A549 (cell line): Measurements from ENCODE around the gene DLL4. TPM values are rescaled to one million over a fixed set of nuclear protein-coding genes. Genes with fewer than 3 reads are reported as not detected.

Experiments
- ATAC-seq, 2 experiments: fragments of 200-7000 bp in 1 of 2; fragments of >200 bp in 1 of 2; cut with Nextera tagmentation in 1 of 2; cut with Tn5 transposase in 1 of 2; 3 replicates each; pipeline versions ENCODE4 v1.8.0 to v1.9.1; 2018 to 2020; ENCODE audit warnings: mild to moderate bottlenecking in 1 of 2, moderate library complexity in 1 of 2
- CTCF ChIA-PET: fragments of 300-600 bp; sonication (Branson Sonifier 250); formaldehyde crosslinking; extraction: SDS; loops from one replicate; lab custom pipeline; 2021; ENCODE audit warnings: antibody characterized with exemption, inconsistent platforms; lab: Yijun Ruan, JAX
- POLR2A ChIA-PET: fragments of 350-600 bp; formaldehyde crosslinking; extraction: SDS; loops from one replicate; lab custom pipeline; 2021; ENCODE audit warnings: antibody characterized with exemption, inconsistent platforms; lab: Yijun Ruan, JAX
- DNase-seq, 2 experiments: peaks; one replicate each; pipeline versions ENCODE4 v3.0.0 to v3.0.0-alpha.2; 2011 to 2016; ENCODE audit warnings: low read depth in 1 of 2, low spot score in 1 of 2
- FAIRE-seq: peaks from 2 replicates; lab custom pipeline; 2011; peaks lifted over from hg19 to GRCh38; lab: Jason Lieb, UNC
- H3K27ac ChIP-seq, 2 experiments: fragments of >200 bp; sonication (Bioruptor Twin); formaldehyde crosslinking; 3 replicates each; pipeline ENCODE4 v1.5.1; 2016 to 2017
- H3K4me1 ChIP-seq: fragments of >200 bp; sonication (Bioruptor Twin); formaldehyde crosslinking; 3 replicates; pipeline ENCODE4 v1.6.1; 2016
- H3K4me2 ChIP-seq: fragments of >200 bp; sonication (Bioruptor Twin); formaldehyde crosslinking; 3 replicates; pipeline ENCODE4 v1.6.1; 2016
- H3K4me3 ChIP-seq: fragments of >200 bp; sonication (Bioruptor Twin); formaldehyde crosslinking; 3 replicates; pipeline ENCODE4 v1.5.1; 2016
- H3K9me3 ChIP-seq: fragments of >200 bp; sonication (Bioruptor Twin); formaldehyde crosslinking; 3 replicates; pipeline ENCODE4 v1.6.1; 2016
- BHLHE40 ChIP-seq: IDR thresholded peaks from 2 replicates; pipeline ENCODE4 v1.6.1; 2012; ENCODE audit warnings: low read depth, low read length, inconsistent platforms
- CBX2 ChIP-seq: fragments of 200-600 bp; sonication (generic); IDR thresholded peaks from 2 replicates; pipeline ENCODE4 v1.6.1; 2016; ENCODE audit warnings: low read depth, mild to moderate bottlenecking, borderline replicate concordance
- CBX8 ChIP-seq: fragments of 200-600 bp; sonication (generic); IDR thresholded peaks from 2 replicates; pipeline ENCODE4 v1.6.1; 2016
- CEBPB ChIP-seq, 2 experiments: fragments of >200 bp in 1 of 2; sonication (Bioruptor Twin) in 1 of 2; formaldehyde crosslinking in 1 of 2; IDR thresholded peaks; 2 replicates each; pipeline ENCODE4 v1.6.1; 2012 to 2016
- CHD2 ChIP-seq: fragments of 150-350 bp; IDR thresholded peaks from 2 replicates; pipeline ENCODE4 v1.6.1; 2014; ENCODE audit warnings: low read length; ENCODE audit not compliant: partially characterized antibody
- CHD4 ChIP-seq: fragments of 200-600 bp; sonication (generic); IDR thresholded peaks from 2 replicates; pipeline ENCODE4 v1.6.1; 2016; ENCODE audit warnings: antibody characterized with exemption, mild to moderate bottlenecking, borderline replicate concordance
- EHF ChIP-seq: fragments of 250-450 bp; sonication (Bioruptor Pico); IDR thresholded peaks from 2 replicates; pipeline ENCODE4 v1.5.0; 2020; ENCODE audit warnings: mild to moderate bottlenecking
- EHMT2 ChIP-seq: fragments of 200-600 bp; sonication (generic); IDR thresholded peaks from 2 replicates; pipeline ENCODE4 v1.6.1; 2016; ENCODE audit warnings: antibody characterized with exemption, low read depth, mild to moderate bottlenecking, moderate library complexity
- ESRRA ChIP-seq: fragments of 150-350 bp; IDR thresholded peaks from 2 replicates; pipeline ENCODE4 v1.6.1; 2014; ENCODE audit warnings: mild to moderate bottlenecking, low read length, borderline replicate concordance
- FOSL2 ChIP-seq, 2 experiments: fragments of 450-650 bp in 1 of 2; fragments of >200 bp in 1 of 2; sonication (Bioruptor Twin) in 1 of 2; formaldehyde crosslinking; IDR thresholded peaks; 2 replicates each; pipeline versions ENCODE4 v1.5.0 to v1.6.1; 2016 to 2020; ENCODE audit warnings: mild to moderate bottlenecking in 1 of 2, moderate library complexity in 1 of 2
- HEYL ChIP-seq: fragments of 250-450 bp; sonication (Bioruptor Pico); IDR thresholded peaks from 2 replicates; pipeline ENCODE4 v1.8.0; 2021; ENCODE audit warnings: mild to moderate bottlenecking, moderate library complexity
- HOXA7 ChIP-seq: fragments of 250-450 bp; sonication (Bioruptor Pico); IDR thresholded peaks from 2 replicates; pipeline ENCODE4 v1.5.0; 2020; ENCODE audit warnings: mild to moderate bottlenecking, moderate library complexity
- JUN ChIP-seq, 2 experiments: fragments of >200 bp; sonication (Bioruptor Twin); formaldehyde crosslinking; IDR thresholded peaks; 2 replicates in 1 of 2; 3 replicates in 1 of 2; pipeline ENCODE4 v1.6.1; 2016 to 2017
- JUNB ChIP-seq: fragments of >200 bp; sonication (Bioruptor Twin); formaldehyde crosslinking; IDR thresholded peaks from 2 replicates; pipeline ENCODE4 v1.6.1; 2016
- KDM1A ChIP-seq: fragments of 200-600 bp; sonication (generic); IDR thresholded peaks from 2 replicates; pipeline ENCODE4 v1.6.1; 2016; ENCODE audit warnings: low read depth, mild to moderate bottlenecking
- PHF8 ChIP-seq: fragments of 200-600 bp; sonication (generic); IDR thresholded peaks from 2 replicates; pipeline ENCODE4 v1.6.1; 2016; ENCODE audit warnings: low read depth, mild to moderate bottlenecking, antibody characterized with exemption, moderate library complexity, borderline replicate concordance
- RARB ChIP-seq: fragments of 250-450 bp; sonication (Bioruptor Pico); IDR thresholded peaks from 2 replicates; pipeline ENCODE4 v1.8.0; 2021; ENCODE audit warnings: mild to moderate bottlenecking, moderate library complexity
- RFX5 ChIP-seq: fragments of 450-650 bp; IDR thresholded peaks from 2 replicates; pipeline ENCODE4 v1.7.1; 2014; ENCODE audit warnings: antibody characterized with exemption, mild to moderate bottlenecking, moderate library complexity
- RNF2 ChIP-seq: fragments of 200-600 bp; sonication (generic); IDR thresholded peaks from 2 replicates; pipeline ENCODE4 v1.6.1; 2016; ENCODE audit warnings: low read depth, mild to moderate bottlenecking, antibody characterized with exemption, moderate library complexity, borderline replicate concordance
- SMC3 ChIP-seq: fragments of >200 bp; sonication (Bioruptor Twin); formaldehyde crosslinking; IDR thresholded peaks from 3 replicates; pipeline ENCODE4 v1.6.1; 2018; ENCODE audit warnings: inconsistent platforms
- ZFP36 ChIP-seq: fragments of 450-650 bp; IDR thresholded peaks from 2 replicates; pipeline ENCODE4 v1.6.1; 2014; ENCODE audit warnings: borderline replicate concordance; ENCODE audit not compliant: partially characterized antibody
- WGBS: methylation state at CpG from one replicate; pipeline ENCODE4 v1.1.6; 2017; ENCODE audit errors: missing lambda C conversion rate; 5-methylcytosine and 5-hydroxymethylcytosine counted together
- polyA plus RNA-seq, 4 experiments: library from polyadenylated mRNA; depleted of rRNA in 3 of 4; stranded (reverse); fragments of >200 nt; fragmentation: RNase III in 1 of 4; extraction: RNeasy Plus Mini Kit Qiagen cat#74134 plus additional on column Dnase treatment in 1 of 4; gene quantifications; 2 replicates in 3 of 4; 3 replicates in 1 of 4; pipeline ENCODE4 v1.2.3, GENCODE V29; 2011 to 2017
- TF ChIP-seq, protein P1 (sequence below): fragments of >200 bp; sonication (Bioruptor Twin); formaldehyde crosslinking; IDR thresholded peaks from 3 replicates; pipeline ENCODE4 v1.6.1; 2016
- TF ChIP-seq, protein P2 (sequence below): IDR thresholded peaks from 2 replicates; pipeline ENCODE4 v1.6.1; 2012
- TF ChIP-seq, protein P3 (sequence below): IDR thresholded peaks from 2 replicates; pipeline ENCODE4 v1.6.1; 2012

The DLL4 gene
- polyA plus RNA-seq, 2 of the 4 experiments (the other 2 are of a cell fraction), result 0.09 to 0.28 TPM

GRCh38 chr15:40951764-40952163 lies 22.6 kb downstream of the DLL4 start:
- no peak for FAIRE-seq
- TF ChIP-seq, protein P1, sequence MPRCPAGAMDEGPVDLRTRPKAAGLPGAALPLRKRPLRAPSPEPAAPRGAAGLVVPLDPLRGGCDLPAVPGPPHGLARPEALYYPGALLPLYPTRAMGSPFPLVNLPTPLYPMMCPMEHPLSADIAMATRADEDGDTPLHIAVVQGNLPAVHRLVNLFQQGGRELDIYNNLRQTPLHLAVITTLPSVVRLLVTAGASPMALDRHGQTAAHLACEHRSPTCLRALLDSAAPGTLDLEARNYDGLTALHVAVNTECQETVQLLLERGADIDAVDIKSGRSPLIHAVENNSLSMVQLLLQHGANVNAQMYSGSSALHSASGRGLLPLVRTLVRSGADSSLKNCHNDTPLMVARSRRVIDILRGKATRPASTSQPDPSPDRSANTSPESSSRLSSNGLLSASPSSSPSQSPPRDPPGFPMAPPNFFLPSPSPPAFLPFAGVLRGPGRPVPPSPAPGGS, result 0 out of 3 replicates have a peak, but pooled peaks have one; percentile 12
- TF ChIP-seq HOXA7 (CRISPR knock-in tag), result no peak
- ATAC-seq, result no peak
- Histone ChIP-seq H3K9me3 (no peaks in the 10 kb centered on the region), H3K4me1 (peaks cover 33% of the 10 kb centered on the region), H3K27ac (peak overlapping the region; percentile 98 to 99; a peak in 5 of 6 replicates), H3K4me3 (no peak overlapping the region), H3K4me2 (peak overlapping the region; percentile 100; the same call in 2 of the 3 replicates)
- DNase-seq, result no peak
- ChIA-PET POLR2A (interaction anchor here (1.5 to 1.8 kb wide), 2 partner anchors 21 to 23 kb away, joined by 4 to 10 read pairs; partner anchors contain the start of gene DLL4), CTCF (interaction anchor here (0.6 to 8.7 kb wide), 6 partner anchors 10 to 47 kb away, joined by 3 to 76 read pairs (median 4); no protein-coding TSS in a partner anchor)
- 93% methylated on average over 4 of the region's 4 CpGs for WGBS

- TF ChIP-seq EHF, result no peak
- no peak for TF ChIP-seq EHMT2
- TF ChIP-seq RARB, result no peak
- no peak for TF ChIP-seq ESRRA
- no peak for TF ChIP-seq JUNB
- no peak for TF ChIP-seq FOSL2 (IDR thresholded peaks at IDR 0.05)
- no peak for TF ChIP-seq FOSL2 (CRISPR knock-in tag; IDR thresholded peaks at IDR 0.05)
- no peak for TF ChIP-seq CHD2
- TF ChIP-seq ZFP36, result no peak
- TF ChIP-seq JUN (IDR thresholded peaks at IDR 0.05), result no peak
- no peak for TF ChIP-seq KDM1A
- TF ChIP-seq RNF2, result no peak
- TF ChIP-seq BHLHE40, result no peak
- TF ChIP-seq CBX2, result no peak
- no peak for TF ChIP-seq CBX8
- Histone ChIP-seq H3K9me3 (no peaks in the 10 kb centered on the region), H3K27ac (peak overlapping the region; percentile 98 to 99), H3K4me1 (peaks cover 33% of the 10 kb centered on the region), H3K4me2 (peak overlapping the region; percentile 100), H3K4me3 (peak overlapping the region; percentile 94)
- ChIA-PET CTCF (interaction anchor here (0.6 to 8.7 kb wide), 5 partner anchors 10 to 48 kb away, joined by 3 to 76 read pairs (median 3); no protein-coding TSS in a partner anchor), POLR2A (interaction anchor here (0.8 to 1.9 kb wide), 10 partner anchors 8 to 279 kb away, joined by 3 to 29 read pairs (median 4); partner anchors contain the start of genes CHP1, DLL4, EXD1 and INO80)
- ATAC-seq (no peak; a peak in 1 of 6 replicates), FAIRE-seq (no peak), DNase-seq (no peak)
- WGBS, result 84% methylated on average over 10 of the region's 23 CpGs
Measured at GRCh38 chr15:40952301-40952900, 23.3 kb downstream of the DLL4 start.

DNA sequence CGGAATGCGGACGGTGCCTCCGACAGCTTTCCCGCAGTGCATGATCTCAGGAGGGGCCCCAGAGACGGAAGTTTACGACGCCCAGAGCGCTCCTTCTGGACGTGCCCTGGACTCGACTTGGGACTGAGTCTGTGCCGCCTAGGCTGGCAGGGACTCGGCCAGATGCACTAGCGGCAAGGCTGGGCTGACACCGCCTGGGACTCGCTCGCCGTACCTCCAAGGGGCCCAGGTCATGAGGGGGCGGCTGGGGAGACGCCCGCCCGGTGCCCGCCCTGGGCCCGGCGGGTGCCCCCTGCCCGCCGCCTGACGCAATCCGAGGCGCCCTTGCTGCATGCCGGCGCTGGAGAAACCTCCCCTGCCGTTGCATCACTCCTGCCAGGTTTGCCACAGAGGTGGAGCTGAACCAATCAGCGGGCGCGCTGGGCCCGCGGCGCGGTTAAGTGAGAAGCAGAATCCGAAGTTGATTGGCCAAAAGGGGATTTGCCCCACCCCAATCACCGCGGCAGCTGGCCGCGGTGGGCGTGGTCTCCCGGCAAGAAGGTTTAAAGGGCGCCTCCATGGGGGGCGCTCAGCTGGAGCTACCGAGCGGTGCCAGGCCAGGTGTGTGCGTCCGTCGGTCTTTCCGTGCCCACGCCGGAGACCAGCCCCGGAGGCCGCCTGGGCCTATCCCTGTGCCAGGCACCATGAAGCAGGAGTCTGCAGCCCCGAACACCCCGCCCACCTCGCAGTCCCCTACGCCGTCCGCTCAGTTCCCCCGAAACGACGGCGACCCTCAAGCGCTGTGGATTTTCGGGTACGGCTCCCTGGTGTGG lies 24.0 kb downstream of the DLL4 start, which contains the start of gene CHAC1:
TSS of gene CHAC1 (plus strand) at position 571 of the 812 bp plus-strand sequence. CDS start at position 684, 113 bp downstream.
- 6% methylated on average over 10 of the region's 72 CpGs for WGBS
- Histone ChIP-seq H3K9me3 (no peaks in the 10 kb centered on the region), H3K27ac (peak within 1 kb of the TSS; percentile 98 to 99), H3K4me2 (peak within 1 kb of the TSS; percentile 100), H3K4me3 (peak within 1 kb of the TSS; percentile 94), H3K4me1 (peaks cover 33% of the 10 kb centered on the region)
- no peak for FAIRE-seq
- POLR2A ChIA-PET, result interaction anchor here (0.6 to 1.9 kb wide), 13 partner anchors 9 to 278 kb away, joined by 3 to 29 read pairs (median 4); partner anchors contain the start of genes CHP1, DLL4, EXD1 and INO80
- peak; percentile 56 to 91 for TF ChIP-seq JUN (IDR thresholded peaks at IDR 0.05)
- peak; percentile 39; the same call in 1 of the 2 replicates for TF ChIP-seq PHF8
- TF ChIP-seq, protein P1, result peak; percentile 76
- no peak for TF ChIP-seq SMC3
- no peak for TF ChIP-seq CHD4
- TF ChIP-seq CHD2, result no peak
- TF ChIP-seq, protein P2, sequence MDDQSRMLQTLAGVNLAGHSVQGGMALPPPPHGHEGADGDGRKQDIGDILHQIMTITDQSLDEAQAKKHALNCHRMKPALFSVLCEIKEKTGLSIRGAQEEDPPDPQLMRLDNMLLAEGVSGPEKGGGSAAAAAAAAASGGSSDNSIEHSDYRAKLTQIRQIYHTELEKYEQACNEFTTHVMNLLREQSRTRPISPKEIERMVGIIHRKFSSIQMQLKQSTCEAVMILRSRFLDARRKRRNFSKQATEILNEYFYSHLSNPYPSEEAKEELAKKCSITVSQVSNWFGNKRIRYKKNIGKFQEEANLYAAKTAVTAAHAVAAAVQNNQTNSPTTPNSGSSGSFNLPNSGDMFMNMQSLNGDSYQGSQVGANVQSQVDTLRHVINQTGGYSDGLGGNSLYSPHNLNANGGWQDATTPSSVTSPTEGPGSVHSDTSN, result peak; percentile 35; the same call in 1 of the 2 replicates
- TF ChIP-seq CEBPB (IDR thresholded peaks at IDR 0.05), result peak; percentile 94 to 97
- TF ChIP-seq RFX5, result 0 out of 2 replicates have a peak, but pooled peaks have one; percentile 45
- no peak for TF ChIP-seq FOSL2 (IDR thresholded peaks at IDR 0.05)
- TF ChIP-seq FOSL2 (CRISPR knock-in tag; IDR thresholded peaks at IDR 0.05), result 0 out of 2 replicates have a peak, but pooled peaks have one; percentile 8
- TF ChIP-seq, protein P3, sequence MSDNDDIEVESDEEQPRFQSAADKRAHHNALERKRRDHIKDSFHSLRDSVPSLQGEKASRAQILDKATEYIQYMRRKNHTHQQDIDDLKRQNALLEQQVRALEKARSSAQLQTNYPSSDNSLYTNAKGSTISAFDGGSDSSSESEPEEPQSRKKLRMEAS, result peak; percentile 82; the same call in 1 of the 2 replicates
- TF ChIP-seq HEYL (CRISPR knock-in tag), result no peak
- no peak for TF ChIP-seq KDM1A
- DNase-seq, result peak; percentile 94 to 97
- CTCF ChIA-PET, result interaction anchor here (0.6 to 8.7 kb wide), 5 partner anchors 11 to 288 kb away, joined by 3 to 76 read pairs (median 3); no protein-coding TSS in a partner anchor
- peak; percentile 96 for ATAC-seq
